ENCODE measurements around the gene PTPRM. TPM values are rescaled to one million over a fixed set of nuclear protein-coding genes. Genes with fewer than 3 reads are reported as not detected.

Gene PTPRM
- total RNA-seq, 2 donors from 2014 or later: 51.4 to 75.5 TPM

DNA sequence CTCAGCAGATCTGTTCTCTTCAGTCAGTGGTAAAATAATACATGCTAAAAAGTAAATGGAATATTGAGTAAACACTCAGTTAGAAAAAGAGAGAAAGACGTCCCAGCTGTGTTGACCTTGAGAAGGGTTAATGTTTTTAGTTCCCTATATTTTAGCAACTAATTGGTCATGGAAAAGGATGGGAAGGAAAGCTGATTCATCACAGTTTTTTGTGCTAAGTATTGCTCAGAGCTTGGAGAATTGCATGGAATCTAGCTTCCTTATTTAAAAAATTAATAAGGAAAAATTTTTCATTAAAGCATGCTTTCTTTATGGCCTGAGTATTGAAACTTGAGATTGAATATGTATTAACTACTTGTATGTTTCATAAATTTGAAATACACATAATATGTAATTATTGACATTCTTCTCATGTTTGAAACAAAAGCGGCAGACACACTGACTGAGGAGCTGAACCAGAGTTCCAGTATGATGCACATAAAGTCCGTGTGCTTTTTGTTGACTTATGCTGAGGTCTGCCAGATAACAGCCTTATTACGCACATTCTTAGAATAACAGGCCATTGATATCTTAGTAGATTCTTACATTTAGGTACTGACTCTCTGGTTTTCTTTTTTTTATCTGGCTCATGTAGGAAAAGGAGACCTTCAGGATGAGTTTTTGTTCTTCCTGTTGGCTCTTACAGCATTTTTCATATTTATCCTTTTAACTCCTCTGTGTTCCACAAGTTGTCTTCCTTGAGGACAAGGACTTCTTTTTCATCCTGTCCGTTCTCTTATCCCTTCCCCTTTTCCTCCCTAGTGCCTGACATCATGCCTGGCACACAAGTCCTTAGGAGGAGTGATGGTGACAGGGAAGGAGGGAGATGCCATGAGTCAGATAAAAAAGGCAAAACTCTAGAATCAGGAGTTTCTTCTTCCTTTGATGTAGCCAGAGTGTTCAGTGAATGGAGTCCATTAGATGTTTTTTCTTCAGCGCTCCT, 194.1 kb downstream of the PTPRM start:
- intact Hi-C loops (cut with DNase I): no loop called here
- DNase-seq: no peak
- ATAC-seq: peak in 1 of 2 donors; percentile 63

GRCh38 chr18:7764405-7764804, 197.3 kb downstream of the PTPRM start:
- no peak for ATAC-seq
- intact Hi-C loops (cut with DNase I): no loop called here
- no peak for DNase-seq

DNA sequence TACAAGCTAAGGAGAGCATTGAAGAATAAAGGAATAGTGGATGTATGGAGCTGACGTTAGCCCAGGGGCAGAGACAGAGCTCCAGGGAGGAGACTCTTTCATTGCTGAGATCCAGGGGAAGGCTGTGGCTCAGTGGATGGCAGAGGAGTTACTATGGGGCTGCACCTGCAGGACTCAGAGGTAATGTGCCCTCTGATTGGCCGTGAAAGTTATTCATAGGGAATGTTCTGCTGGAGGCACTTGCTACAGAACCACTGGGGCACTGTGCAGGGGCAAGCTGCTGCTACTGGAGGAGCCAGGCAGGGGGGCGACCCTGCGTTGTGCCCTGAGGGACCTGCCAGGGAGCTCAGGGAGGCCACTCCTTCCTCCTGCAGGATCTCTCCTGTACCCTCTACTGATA, 199.2 kb downstream of the PTPRM start:
- DNase-seq (no peak), ATAC-seq (no peak)
- intact Hi-C loops (cut with DNase I): no loop called here

DNA sequence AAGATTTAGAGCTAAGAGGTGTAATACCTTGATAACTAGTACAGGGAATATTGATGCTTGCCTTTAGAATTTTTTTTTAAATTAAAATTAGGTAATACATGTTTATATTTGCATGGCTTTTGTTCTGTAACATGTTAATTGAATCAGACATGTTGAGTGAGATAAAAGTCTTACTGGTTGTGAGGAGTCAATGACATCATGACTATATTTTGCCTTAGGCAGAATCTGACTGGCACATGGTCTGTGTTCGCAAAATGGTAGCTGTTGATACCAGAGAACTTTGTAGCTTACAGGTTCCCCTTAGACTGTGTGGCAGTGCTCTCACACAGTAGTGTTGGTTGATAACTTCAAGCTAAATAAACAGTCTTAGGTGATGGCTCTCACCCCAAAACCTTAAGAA, 199.7 kb downstream of the PTPRM start:
- intact Hi-C loops (cut with DNase I): no loop called here
- no peak for ATAC-seq

GRCh38 chr18:7770908-7771307, 203.8 kb downstream of the PTPRM start:
- DNase-seq (no peak), ATAC-seq (no peak)
- intact Hi-C loops (cut with DNase I): no loop called here

More for the DNA sequence above, 199.7 kb downstream of the PTPRM start:
- DNase-seq: no peak

- DNase-seq (no peak), ATAC-seq (no peak)
- intact Hi-C loops (cut with DNase I): no loop called here
Measured at GRCh38 chr18:7772510-7772888, 205.4 kb downstream of the PTPRM start.

- ATAC-seq (no peak), DNase-seq (no peak)
- intact Hi-C loops (cut with DNase I): no loop called here
Measured at GRCh38 chr18:7772951-7773350, 205.8 kb downstream of the PTPRM start.

GRCh38 chr18:7775128-7775527, 208.0 kb downstream of the PTPRM start:
- intact Hi-C loops (cut with DNase I): no loop called here
- ATAC-seq (no peak), DNase-seq (no peak)

- intact Hi-C loops (cut with DNase I): no loop called here
- DNase-seq (no peak), ATAC-seq (no peak)
Measured at GRCh38 chr18:7775843-7776242, 208.7 kb downstream of the PTPRM start.

GRCh38 chr18:7778181-7778580, 211.1 kb downstream of the PTPRM start:
- no peak for DNase-seq
- intact Hi-C loops (cut with DNase I): no loop called here
- no peak for ATAC-seq

- DNase-seq: no peak
- intact Hi-C loops (cut with DNase I): no loop called here
- no peak for ATAC-seq
Measured at GRCh38 chr18:7779211-7779610, 212.1 kb downstream of the PTPRM start.

DNA sequence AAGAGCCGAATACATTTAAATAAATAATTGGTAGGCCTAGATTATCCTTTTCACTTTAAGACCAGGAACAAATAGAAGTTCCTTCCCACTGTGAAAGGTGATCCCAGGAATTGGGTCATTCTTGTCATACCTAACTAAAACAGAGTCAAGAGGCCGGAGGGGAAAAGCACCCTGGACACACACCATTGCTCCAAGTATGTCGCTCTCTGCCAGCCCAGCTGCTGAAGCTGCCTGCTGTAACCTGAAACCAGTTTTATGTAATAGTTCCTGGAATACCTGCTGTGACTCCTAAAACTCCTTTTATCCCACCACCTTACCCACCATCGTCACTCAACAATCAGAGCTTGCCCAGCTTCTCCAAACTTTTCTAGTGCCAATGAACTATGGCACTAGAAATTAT, 217.1 kb downstream of the PTPRM start:
- intact Hi-C loops (cut with DNase I): no loop called here
- ATAC-seq (no peak), DNase-seq (no peak)

DNA sequence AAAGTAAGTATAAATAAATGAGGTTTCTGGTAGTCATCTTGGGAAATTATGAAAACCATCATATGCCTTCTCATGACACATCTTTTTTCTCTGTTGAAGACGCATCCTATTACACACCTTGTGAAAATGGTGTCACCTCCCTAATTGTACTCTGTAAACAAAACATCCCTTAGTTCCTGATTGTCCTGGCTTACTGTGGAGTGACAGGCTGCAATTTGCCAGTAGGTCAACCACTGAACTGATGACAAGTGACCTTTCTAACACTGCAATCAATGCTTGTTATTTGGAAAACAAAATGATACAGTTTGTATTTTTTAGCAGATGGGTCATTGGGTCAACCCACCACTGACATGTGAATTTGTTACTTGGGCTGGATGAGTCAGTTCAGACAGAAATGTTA, 219.5 kb downstream of the PTPRM start:
- no peak for DNase-seq
- intact Hi-C loops (cut with DNase I): no loop called here
- ATAC-seq: no peak

GRCh38 chr18:7787339-7787738, 220.2 kb downstream of the PTPRM start:
- intact Hi-C loops (cut with DNase I): no loop called here
- DNase-seq: no peak
- no peak for ATAC-seq

- ATAC-seq: peak in 1 of 2 donors; percentile 31
- DNase-seq: no peak
- intact Hi-C loops (cut with DNase I): no loop called here
Measured at GRCh38 chr18:7789856-7790552, 222.9 kb downstream of the PTPRM start.

GRCh38 chr18:7793100-7793499, 226.0 kb downstream of the PTPRM start:
- DNase-seq: no peak
- intact Hi-C loops (cut with DNase I): no loop called here

GRCh38 chr18:7803956-7804469, 236.9 kb downstream of the PTPRM start:
- no peak for ATAC-seq
- intact Hi-C loops (cut with DNase I): no loop called here
- DNase-seq: no peak

More at GRCh38 chr18:7793100-7793499, 226.0 kb downstream of the PTPRM start:
- ATAC-seq: no peak

GRCh38 chr18:7805096-7805495, 238.0 kb downstream of the PTPRM start:
- ATAC-seq: peak in 1 of 2 donors; percentile 47
- intact Hi-C loops (cut with DNase I): no loop called here
- DNase-seq: no peak

- no peak for ATAC-seq
- DNase-seq: no peak
- intact Hi-C loops (cut with DNase I): no loop called here
Measured at GRCh38 chr18:7805880-7806279, 238.8 kb downstream of the PTPRM start.

DNA sequence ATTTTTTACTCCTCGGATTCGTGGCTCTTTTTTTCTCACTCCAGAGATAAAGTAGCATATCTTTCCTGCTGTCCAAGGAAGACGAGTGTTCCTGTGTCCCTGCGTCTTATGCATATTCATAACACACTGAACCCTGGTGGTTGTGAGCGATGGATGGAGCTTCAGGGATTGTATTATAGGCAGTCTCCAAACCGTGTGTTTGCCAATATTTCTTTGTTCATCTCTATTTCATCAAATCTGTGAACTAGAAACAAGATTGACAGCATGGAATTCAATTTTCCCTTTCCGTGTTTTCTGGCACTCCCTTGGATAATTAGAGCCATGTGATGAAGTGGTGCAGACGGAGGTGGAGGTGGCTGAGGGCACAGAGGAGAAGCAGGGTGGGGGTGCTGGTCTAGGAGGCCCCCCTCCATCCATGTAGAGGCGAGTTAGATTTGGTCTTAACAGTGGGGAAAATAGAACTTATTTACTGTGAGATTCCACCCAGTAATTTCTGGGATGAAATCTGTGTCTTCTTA, 240.9 kb downstream of the PTPRM start:
- intact Hi-C loops (cut with DNase I): no loop called here
- ATAC-seq (no peak), DNase-seq (no peak)
